ENCODE data around the gene ITPR1.

ITPR1 gene

GRCh38 chr3:4497843-4498324, 4.7 kb downstream of the ITPR1 start:
- ATAC-seq = no peak
- TF ChIP-seq CSRNP3 (CRISPR knock-in tag; IDR thresholded peaks at IDR 0.05) (no peak), ZC3H10 (CRISPR knock-in tag; IDR thresholded peaks at IDR 0.05) (no peak), PATZ1 (CRISPR knock-in tag; IDR thresholded peaks at IDR 0.05; ENCODE audit: borderline replicate concordance) (no peak), OSR1 (CRISPR knock-in tag; IDR thresholded peaks at IDR 0.05) (no peak), TOX (CRISPR knock-in tag; IDR thresholded peaks at IDR 0.05; ENCODE audit: borderline replicate concordance) (no peak), ARNTL (CRISPR knock-in tag; IDR thresholded peaks at IDR 0.05; ENCODE audit: borderline replicate concordance, low read depth) (no peak), RARB (CRISPR knock-in tag; IDR thresholded peaks at IDR 0.05) (no peak), ZNF70 (CRISPR knock-in tag; IDR thresholded peaks at IDR 0.05) (no peak), TCF4 (CRISPR knock-in tag; IDR thresholded peaks at IDR 0.05; ENCODE audit: borderline replicate concordance) (no peak), ZFP30 (CRISPR knock-in tag; IDR thresholded peaks at IDR 0.05) (no peak), ISL1 (CRISPR knock-in tag; IDR thresholded peaks at IDR 0.05) (no peak), GLIS3 (CRISPR knock-in tag; IDR thresholded peaks at IDR 0.05) (no peak), POU6F1 (CRISPR knock-in tag; IDR thresholded peaks at IDR 0.05; ENCODE audit: borderline replicate concordance, low read depth) (no peak), ZNF565 (CRISPR knock-in tag; conservative IDR thresholded peaks at IDR 0.05; ENCODE audit: low read depth) (no peak), CREB5 (CRISPR knock-in tag; IDR thresholded peaks at IDR 0.05; ENCODE audit: low read depth) (no peak), TSHZ2 (CRISPR knock-in tag; IDR thresholded peaks at IDR 0.05) (no peak), ZFP3 (CRISPR knock-in tag; IDR thresholded peaks at IDR 0.05) (no peak), SNAI2 (CRISPR knock-in tag; IDR thresholded peaks at IDR 0.05) (no peak), ESRRG (CRISPR knock-in tag; IDR thresholded peaks at IDR 0.05) (no peak)

- ATAC-seq = no peak
Measured at GRCh38 chr3:4498446-4498845, 5.3 kb downstream of the ITPR1 start.

More at GRCh38 chr3:4498446-4498845, 5.3 kb downstream of the ITPR1 start:
- TF ChIP-seq ZFP3 (CRISPR knock-in tag; IDR thresholded peaks at IDR 0.05) (no peak), PATZ1 (CRISPR knock-in tag; IDR thresholded peaks at IDR 0.05; ENCODE audit: borderline replicate concordance) (no peak), ZNF565 (CRISPR knock-in tag; conservative IDR thresholded peaks at IDR 0.05; ENCODE audit: low read depth) (no peak), TOX (CRISPR knock-in tag; IDR thresholded peaks at IDR 0.05; ENCODE audit: borderline replicate concordance) (no peak), ESRRG (CRISPR knock-in tag; IDR thresholded peaks at IDR 0.05) (no peak), ZNF70 (CRISPR knock-in tag; IDR thresholded peaks at IDR 0.05) (no peak), RARB (CRISPR knock-in tag; IDR thresholded peaks at IDR 0.05) (no peak), SNAI2 (CRISPR knock-in tag; IDR thresholded peaks at IDR 0.05) (no peak), ZC3H10 (CRISPR knock-in tag; IDR thresholded peaks at IDR 0.05) (no peak), ZNF8 (CRISPR knock-in tag; IDR thresholded peaks at IDR 0.05) (no peak), PPARA (CRISPR knock-in tag; IDR thresholded peaks at IDR 0.05; ENCODE audit: borderline replicate concordance) (no peak)

Data from SK-N-SH treated with all-trans-retinoic acid at 6 μM for 48 hours (cell line).